PFSK-1 (cell line): ENCODE results near the gene TMC6.

ENCODE experiments used
- FOXP2 ChIP-seq: optimal IDR thresholded peaks from 2 replicates; pipeline ENCODE3; 2011; ENCODE audit warnings: borderline replicate concordance, control low read depth, inconsistent platforms; ENCODE audit not compliant: insufficient read depth; ENCODE audit errors: extremely low read length, extremely low read depth
- POLR2AphosphoS5 ChIP-seq: IDR thresholded peaks from 2 replicates; pipeline ENCODE4 v1.6.1; 2012; ENCODE audit warnings: low read depth, mild to moderate bottlenecking, control low read depth, low read length, moderate library complexity
- SIN3A ChIP-seq: IDR thresholded peaks from 2 replicates; pipeline ENCODE4 v1.6.1; 2012; ENCODE audit warnings: mild to moderate bottlenecking, low read length, moderate library complexity, borderline replicate concordance; ENCODE audit not compliant: insufficient read depth

DNA sequence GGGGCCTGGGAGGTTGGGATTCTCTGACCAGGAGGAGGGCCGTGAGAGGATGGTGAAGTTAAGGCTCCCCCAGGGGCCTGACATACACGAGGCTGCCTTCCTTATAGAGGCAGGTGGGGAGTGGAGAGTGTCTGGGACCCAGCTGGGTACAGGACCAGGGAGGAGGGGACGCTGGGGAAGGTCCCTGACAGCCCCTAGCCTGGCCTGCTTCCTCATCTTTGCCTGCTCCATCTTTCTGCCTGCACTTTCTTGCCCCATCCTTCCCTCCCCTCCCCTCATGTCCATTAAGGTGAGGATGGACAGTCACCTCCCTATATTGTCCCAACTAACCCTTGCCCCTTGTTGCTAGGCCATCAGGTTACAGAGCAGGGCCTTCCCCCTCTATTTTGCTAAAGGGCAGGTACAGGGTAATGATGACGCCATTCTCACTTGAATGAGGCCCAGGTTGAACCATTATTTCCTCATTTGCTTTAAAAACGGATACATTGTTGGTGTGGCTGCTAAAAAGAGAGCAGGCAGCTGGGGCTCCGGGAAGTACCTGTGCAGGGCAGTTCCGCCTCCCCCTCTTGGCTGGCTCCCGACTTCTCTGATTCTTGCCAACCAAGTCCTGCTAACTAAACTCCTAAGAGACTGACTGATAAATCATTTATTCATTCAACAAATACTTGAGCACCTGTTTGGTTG lies 18.9 kb upstream of the TMC6 start:
- TF ChIP-seq POLR2AphosphoS5 (no peak), FOXP2 (no peak), SIN3A (no peak)
